ENCODE measurements around the gene XRN2.

DNA sequence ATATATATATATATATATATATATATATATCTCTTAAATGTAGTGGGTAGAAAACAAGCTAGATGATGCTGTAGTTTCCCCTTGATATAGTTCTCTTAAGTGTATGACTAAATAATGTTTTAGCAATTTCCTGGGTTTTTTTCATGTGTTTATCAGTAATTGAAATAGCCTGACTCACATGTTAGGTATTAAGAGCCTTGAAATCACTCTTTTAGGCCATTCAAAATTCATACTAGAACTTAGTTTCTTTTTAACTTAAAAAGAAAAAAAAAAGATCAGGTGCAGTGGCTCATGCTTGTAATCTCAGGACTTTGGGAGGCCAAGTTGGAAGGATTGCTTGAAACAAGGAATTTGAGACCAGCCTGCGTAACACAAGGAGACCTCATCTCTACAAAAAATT is 50.1 kb downstream of the XRN2 start:
- TF ChIP-seq POLR2A (IDR thresholded peaks at IDR 0.05), result no peak
- TF ChIP-seq, protein P1, sequence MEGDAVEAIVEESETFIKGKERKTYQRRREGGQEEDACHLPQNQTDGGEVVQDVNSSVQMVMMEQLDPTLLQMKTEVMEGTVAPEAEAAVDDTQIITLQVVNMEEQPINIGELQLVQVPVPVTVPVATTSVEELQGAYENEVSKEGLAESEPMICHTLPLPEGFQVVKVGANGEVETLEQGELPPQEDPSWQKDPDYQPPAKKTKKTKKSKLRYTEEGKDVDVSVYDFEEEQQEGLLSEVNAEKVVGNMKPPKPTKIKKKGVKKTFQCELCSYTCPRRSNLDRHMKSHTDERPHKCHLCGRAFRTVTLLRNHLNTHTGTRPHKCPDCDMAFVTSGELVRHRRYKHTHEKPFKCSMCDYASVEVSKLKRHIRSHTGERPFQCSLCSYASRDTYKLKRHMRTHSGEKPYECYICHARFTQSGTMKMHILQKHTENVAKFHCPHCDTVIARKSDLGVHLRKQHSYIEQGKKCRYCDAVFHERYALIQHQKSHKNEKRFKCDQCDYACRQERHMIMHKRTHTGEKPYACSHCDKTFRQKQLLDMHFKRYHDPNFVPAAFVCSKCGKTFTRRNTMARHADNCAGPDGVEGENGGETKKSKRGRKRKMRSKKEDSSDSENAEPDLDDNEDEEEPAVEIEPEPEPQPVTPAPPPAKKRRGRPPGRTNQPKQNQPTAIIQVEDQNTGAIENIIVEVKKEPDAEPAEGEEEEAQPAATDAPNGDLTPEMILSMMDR (IDR thresholded peaks at IDR 0.05 in 8 of 11, conservative IDR thresholded peaks at IDR 0.05 in 3 of 11), result no peak
- no peak for TF ChIP-seq POLR2AphosphoS5 (IDR thresholded peaks at IDR 0.05)
